Spleen (tissue), 11 donors: ENCODE results near the gene CCDC137. TPM values are rescaled to one million over a fixed set of nuclear protein-coding genes. Genes with fewer than 3 reads are reported as not detected.

Experiments
- DNase-seq: peaks from one replicate; pipeline ENCODE4 v3.0.0-alpha.2; 2020
- H3K27ac ChIP-seq, 8 donors: fragments of 200-600 bp; sonication (generic) in 7 of 8; 1 replicate in 4 of 8; 2 replicates in 4 of 8; pipeline versions ENCODE4 v1.5.0 to v1.8.0; 2016 to 2021; ENCODE audit warnings: inconsistent platforms in 4 of 8, mild to moderate bottlenecking in 4 of 8, moderate library complexity in 1 of 8
- H3K27me3 ChIP-seq, 7 donors: fragments of 200-600 bp; sonication (generic) in 6 of 7; replicated peaks in 1 of 7; 1 replicate in 4 of 7; 2 replicates in 3 of 7; pipeline versions ENCODE4 v1.5.0 to v1.8.0; 2016 to 2021; ENCODE audit warnings: inconsistent platforms in 3 of 7, mild to moderate bottlenecking in 1 of 7
- H3K36me3 ChIP-seq, 6 donors: fragments of 200-600 bp; sonication (generic) in 5 of 6; 1 replicate in 4 of 6; 2 replicates in 2 of 6; pipeline versions ENCODE4 v1.5.0 to v1.8.0; 2016 to 2021; ENCODE audit warnings: inconsistent platforms in 2 of 6
- H3K4me1 ChIP-seq, 6 donors: fragments of 200-600 bp; sonication (generic) in 5 of 6; 1 replicate in 3 of 6; 2 replicates in 3 of 6; pipeline versions ENCODE4 v1.5.0 to v1.8.0; 2016 to 2021; ENCODE audit warnings: inconsistent platforms in 3 of 6
- H3K4me3 ChIP-seq, 8 donors: fragments of 200-600 bp; sonication (generic) in 7 of 8; 1 replicate in 4 of 8; 2 replicates in 4 of 8; pipeline versions ENCODE4 v1.5.0 to v1.8.0; 2016 to 2021; ENCODE audit warnings: inconsistent platforms in 4 of 8, mild to moderate bottlenecking in 4 of 8, moderate library complexity in 2 of 8
- H3K9me3 ChIP-seq, 8 donors: fragments of 200-600 bp; sonication (generic) in 7 of 8; 1 replicate in 4 of 8; 2 replicates in 4 of 8; pipeline versions ENCODE4 v1.5.0 to v1.8.0; 2016 to 2021; ENCODE audit warnings: inconsistent platforms in 4 of 8
- POLR2A ChIP-seq, 3 donors: fragments of 450-650 bp; IDR thresholded peaks; one replicate each; pipeline ENCODE4 v1.5.1; 2017; ENCODE audit warnings: antibody characterized with exemption in 3 of 3, mild to moderate bottlenecking in 1 of 3
- POLR2AphosphoS5 ChIP-seq, 3 donors: sonication (generic); formaldehyde crosslinking; IDR thresholded peaks; one replicate each; pipeline ENCODE4 v1.5.1; 2017; ENCODE audit warnings: antibody characterized with exemption in 3 of 3
- WGBS, 5 donors: extraction: QIAGEN DNeasy Blood & Tissue Kit in 3 of 5; methylation state at CpG; one replicate each; pipeline versions ENCODE4 v1.1.5 to v1.1.7; 2013 to 2018; 5-methylcytosine and 5-hydroxymethylcytosine counted together
- intact Hi-C: fragments of 100-400 bp; cut with DNase I; formaldehyde crosslinking; loops from one replicate; pipeline ENCODE4 v1.15.0; 2023; ENCODE audit warnings: low total_unique reads
- polyA plus RNA-seq, 3 donors: library from polyadenylated mRNA; stranded (reverse); fragments of 200-250 nt; gene quantifications; one replicate each; pipeline ENCODE4 v1.2.1, GENCODE V29; 2013
- total RNA-seq, 7 donors: library from RNA; depleted of rRNA in 3 of 7; stranded (reverse); fragments of >200 nt in 3 of 7; fragmentation: NEBNext Ultra II Directional in 4 of 7; extraction: Animal tissue kit (Norgen Biotek cat#: 25700) in 4 of 7; gene quantifications; one replicate each; pipeline versions ENCODE4 v1.1.0 to v1.2.1, GENCODE V29; 2016 to 2021
- TF ChIP-seq, protein P1 (sequence below), 11 experiments: fragments of 200-600 bp in 7 of 11; fragments of 450-650 bp in 4 of 11; sonication (generic) in 4 of 11; IDR thresholded peaks in 8 of 11; conservative IDR thresholded peaks in 3 of 11; 1 replicate in 7 of 11; 2 replicates in 4 of 11; pipeline versions ENCODE4 v1.4.0 to v1.8.0; 2016 to 2021; ENCODE audit warnings: antibody characterized with exemption in 11 of 11, inconsistent platforms in 4 of 11, mild to moderate bottlenecking in 1 of 11
- donor health status: healthy with polysubstance abuse.
- donor health status: DM: no; HTN: no; CAD: no; lungs with moderate emphysema.
- donor health status: DM: no; HTN: no; CAD: no.
- donor health status: Bipolar disorder and iron deficiency.
- donor health status: healthy.
- donor health status: DM: no; HTN: no; CAD: no.
- donor health status: DM: yes; HTN: yes; CAD: no.

CCDC137 gene
- total and polyA plus RNA-seq, 10 donors = 10.7 to 40.1 (median 19.9) TPM

DNA sequence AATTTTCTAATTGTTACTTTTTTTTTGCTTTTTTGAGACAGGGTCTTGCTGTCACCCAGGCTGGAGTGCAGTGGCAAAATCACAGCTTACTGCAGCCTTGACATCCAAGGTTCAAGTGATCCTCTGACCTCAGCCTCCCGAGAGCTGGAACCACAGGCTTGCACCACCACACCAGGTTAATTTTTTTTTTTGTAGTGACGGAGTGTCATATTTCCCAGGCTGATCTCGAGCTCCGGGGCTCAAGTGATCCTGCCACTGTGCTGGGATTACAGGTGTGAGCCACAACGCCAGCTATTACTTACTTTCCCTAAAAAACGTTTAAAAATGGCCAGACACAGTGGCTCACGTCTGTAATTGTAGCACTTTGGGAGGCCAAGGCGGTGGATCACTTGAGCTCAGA lies 36.3 kb upstream of the CCDC137 start:
- 81 to 91% (median 86%) methylated on average over 8 of the region's 8 CpGs for WGBS, 5 donors
- peaks cover 0 to 75% (median 45%) of the 10 kb centered on the region in 6 donors for H3K36me3 ChIP-seq

DNA sequence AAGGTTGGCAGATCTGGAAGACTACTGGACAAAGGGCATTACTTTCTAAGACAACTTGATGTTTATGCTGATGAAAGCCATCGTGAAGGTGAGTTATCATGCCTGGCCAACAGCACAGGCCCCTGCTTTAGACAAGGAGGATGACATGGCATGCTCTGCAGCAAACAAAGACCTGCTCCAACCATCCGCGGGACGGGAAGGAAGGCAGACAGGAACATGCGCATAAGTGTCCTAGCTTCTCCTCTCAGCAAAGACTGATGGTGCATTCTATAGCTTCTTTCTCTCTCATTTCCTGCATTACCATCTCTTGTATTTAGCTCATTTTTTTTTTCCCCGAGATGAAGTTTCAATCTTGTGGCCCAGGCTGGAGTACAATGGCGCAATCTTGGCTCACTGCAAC lies 35.1 kb upstream of the CCDC137 start:
- intact Hi-C loops = no loop called here
- WGBS, 5 donors = 59 to 83% (median 65%) methylated on average over 7 of the region's 7 CpGs

More for the DNA sequence above, 36.3 kb upstream of the CCDC137 start:
- Histone ChIP-seq H3K4me3 (no peak overlapping the region), H3K4me1 (peaks cover 7 to 54% (median 26%) of the 10 kb centered on the region in 6 donors), H3K9me3 (peaks cover 0 to 7% (median 2%) of the 10 kb centered on the region in 8 donors), H3K27ac (no peak overlapping the region), H3K27me3 (no peaks in the 10 kb centered on the region)
- intact Hi-C loops = no loop called here
- TF ChIP-seq, protein P1, sequence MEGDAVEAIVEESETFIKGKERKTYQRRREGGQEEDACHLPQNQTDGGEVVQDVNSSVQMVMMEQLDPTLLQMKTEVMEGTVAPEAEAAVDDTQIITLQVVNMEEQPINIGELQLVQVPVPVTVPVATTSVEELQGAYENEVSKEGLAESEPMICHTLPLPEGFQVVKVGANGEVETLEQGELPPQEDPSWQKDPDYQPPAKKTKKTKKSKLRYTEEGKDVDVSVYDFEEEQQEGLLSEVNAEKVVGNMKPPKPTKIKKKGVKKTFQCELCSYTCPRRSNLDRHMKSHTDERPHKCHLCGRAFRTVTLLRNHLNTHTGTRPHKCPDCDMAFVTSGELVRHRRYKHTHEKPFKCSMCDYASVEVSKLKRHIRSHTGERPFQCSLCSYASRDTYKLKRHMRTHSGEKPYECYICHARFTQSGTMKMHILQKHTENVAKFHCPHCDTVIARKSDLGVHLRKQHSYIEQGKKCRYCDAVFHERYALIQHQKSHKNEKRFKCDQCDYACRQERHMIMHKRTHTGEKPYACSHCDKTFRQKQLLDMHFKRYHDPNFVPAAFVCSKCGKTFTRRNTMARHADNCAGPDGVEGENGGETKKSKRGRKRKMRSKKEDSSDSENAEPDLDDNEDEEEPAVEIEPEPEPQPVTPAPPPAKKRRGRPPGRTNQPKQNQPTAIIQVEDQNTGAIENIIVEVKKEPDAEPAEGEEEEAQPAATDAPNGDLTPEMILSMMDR (IDR thresholded peaks at IDR 0.05 in 8 of 11, conservative IDR thresholded peaks at IDR 0.05 in 3 of 11) = no peak
- TF ChIP-seq POLR2AphosphoS5 (IDR thresholded peaks at IDR 0.05) = no peak
- no peak for TF ChIP-seq POLR2A (IDR thresholded peaks at IDR 0.05)
- DNase-seq = no peak

DNA sequence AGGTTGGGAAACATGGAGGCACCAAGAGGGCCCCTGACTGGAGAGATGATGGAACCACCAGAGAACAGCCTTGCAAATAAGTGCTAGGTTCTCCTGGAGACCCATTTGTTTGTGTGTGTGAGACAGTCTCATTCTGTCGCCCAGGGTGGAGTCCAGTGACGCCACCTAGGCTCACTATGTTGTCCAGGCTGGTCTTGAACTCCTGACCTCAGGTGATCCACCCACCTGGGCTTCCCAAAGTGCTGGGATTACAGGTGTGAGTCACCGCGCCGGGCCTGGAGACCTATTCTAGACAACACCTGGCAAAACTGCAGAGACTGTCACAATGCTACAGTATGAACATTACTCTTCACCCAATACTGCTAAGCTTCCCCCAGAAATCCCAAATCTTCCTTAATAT lies 31.1 kb upstream of the CCDC137 start:
- Histone ChIP-seq H3K36me3 (peaks cover 0 to 23% (median 0%) of the 10 kb centered on the region in 6 donors), H3K4me1 (peaks cover 16 to 70% (median 46%) of the 10 kb centered on the region in 6 donors), H3K27ac (peak overlapping the region in 4 of 8 donors; percentile 91 to 96 (median 94)), H3K9me3 (no peaks in the 10 kb centered on the region), H3K27me3 (no peaks in the 10 kb centered on the region), H3K4me3 (peak overlapping the region in 6 of 8 donors; percentile 78 to 97 (median 86))
- intact Hi-C loops = no loop called here
- no peak for DNase-seq
- TF ChIP-seq, protein P1 (IDR thresholded peaks at IDR 0.05 in 8 of 11, conservative IDR thresholded peaks at IDR 0.05 in 3 of 11) = no peak
- no peak for TF ChIP-seq POLR2A (IDR thresholded peaks at IDR 0.05)
- no peak for TF ChIP-seq POLR2AphosphoS5 (IDR thresholded peaks at IDR 0.05)
- 83 to 92% (median 90%) methylated on average over 5 of the region's 5 CpGs for WGBS, 5 donors

More for the DNA sequence above, 35.1 kb upstream of the CCDC137 start:
- peaks cover 0 to 63% (median 33%) of the 10 kb centered on the region in 6 donors for H3K36me3 ChIP-seq
- no peak overlapping the region for H3K4me3 ChIP-seq
- peaks cover 16 to 67% (median 38%) of the 10 kb centered on the region in 6 donors for H3K4me1 ChIP-seq
- H3K27ac ChIP-seq = no peak overlapping the region
- TF ChIP-seq POLR2AphosphoS5 (IDR thresholded peaks at IDR 0.05) = no peak
- TF ChIP-seq POLR2A (IDR thresholded peaks at IDR 0.05) = no peak
- TF ChIP-seq, protein P1 (IDR thresholded peaks at IDR 0.05 in 8 of 11, conservative IDR thresholded peaks at IDR 0.05 in 3 of 11) = no peak
- H3K27me3 ChIP-seq = no peaks in the 10 kb centered on the region
- no peaks in the 10 kb centered on the region for H3K9me3 ChIP-seq
- DNase-seq = no peak

DNA sequence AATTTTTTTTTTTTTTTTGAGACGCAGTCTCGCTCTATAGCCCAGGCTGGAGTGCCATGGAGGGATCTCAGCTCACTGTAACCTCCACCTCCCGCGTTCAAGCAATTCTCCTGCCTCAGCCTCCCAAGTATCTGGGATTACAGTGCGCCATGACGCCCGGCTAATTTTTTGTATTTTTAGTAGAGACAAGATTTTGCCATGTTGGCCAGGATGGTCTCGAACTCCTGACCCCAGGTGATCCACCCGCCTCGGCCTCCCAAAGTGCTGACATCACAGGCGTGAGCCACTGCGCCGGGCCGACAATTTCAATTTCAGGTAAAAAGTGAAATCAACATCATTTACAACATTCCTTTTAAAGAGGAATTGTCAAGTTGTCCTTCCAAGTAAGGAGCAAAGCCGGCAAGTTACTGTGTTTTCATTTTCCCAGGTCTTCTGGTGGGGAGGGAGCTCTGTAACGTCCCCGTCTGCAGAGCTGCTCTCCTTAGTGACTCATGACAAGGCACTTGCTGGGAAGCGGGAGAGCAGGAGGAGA lies 30.5 kb upstream of the CCDC137 start:
- TF ChIP-seq, protein P1 (IDR thresholded peaks at IDR 0.05 in 8 of 11, conservative IDR thresholded peaks at IDR 0.05 in 3 of 11) = no peak
- TF ChIP-seq POLR2A (IDR thresholded peaks at IDR 0.05) (no peak), POLR2AphosphoS5 (IDR thresholded peaks at IDR 0.05) (no peak)
- peak overlapping the region; percentile 71 to 96 (median 90) for H3K27ac ChIP-seq
- intact Hi-C loops = no loop called here
- H3K4me1 ChIP-seq = peaks cover 16 to 64% (median 46%) of the 10 kb centered on the region in 6 donors
- no peak for DNase-seq
- H3K36me3 ChIP-seq = peaks cover 0 to 18% (median 0%) of the 10 kb centered on the region in 6 donors
- WGBS, 5 donors = 35 to 46% (median 45%) methylated on average over 18 of the region's 18 CpGs
- H3K4me3 ChIP-seq = peak overlapping the region; percentile 78 to 97 (median 87)
- no peaks in the 10 kb centered on the region for H3K27me3 ChIP-seq
- no peaks in the 10 kb centered on the region for H3K9me3 ChIP-seq
